GM19023 (cell line): ENCODE measurements around the gene PDPK1.
"Not testable (repeated sequence)": the region's sequence is repeated elsewhere in the genome, so short reads cannot be mapped to it uniquely, and the experiment has no call there.

Experiments
- ATAC-seq: cut with Tn5 transposase; IDR thresholded peaks from one replicate; pipeline ENCODE4 v1.9.1; 2021; ENCODE audit warnings: mild to moderate bottlenecking, moderate library complexity; ENCODE audit not compliant: unreplicated experiment

PDPK1 gene

DNA sequence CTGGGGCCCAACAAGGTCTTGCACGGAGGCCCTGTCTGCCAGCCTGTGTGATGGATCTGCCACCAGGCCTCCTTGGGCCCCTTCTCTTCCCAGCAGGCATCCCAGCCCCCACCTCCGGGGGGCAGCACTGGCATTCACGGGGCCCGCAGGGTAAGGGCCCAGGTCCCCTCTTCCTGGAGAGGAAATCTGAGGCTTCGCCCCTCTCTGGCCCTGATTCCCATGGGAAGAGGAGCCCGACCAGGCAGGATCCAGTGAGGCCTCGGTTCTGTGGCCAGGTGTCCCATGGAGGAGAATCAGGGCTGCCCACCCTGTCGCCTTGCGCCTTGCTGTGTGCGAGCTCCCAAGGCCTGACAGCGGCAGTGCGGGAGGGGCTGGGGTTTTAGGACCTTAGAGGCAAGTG, 48.4 kb downstream of the PDPK1 start:
- ATAC-seq, result no peak

DNA sequence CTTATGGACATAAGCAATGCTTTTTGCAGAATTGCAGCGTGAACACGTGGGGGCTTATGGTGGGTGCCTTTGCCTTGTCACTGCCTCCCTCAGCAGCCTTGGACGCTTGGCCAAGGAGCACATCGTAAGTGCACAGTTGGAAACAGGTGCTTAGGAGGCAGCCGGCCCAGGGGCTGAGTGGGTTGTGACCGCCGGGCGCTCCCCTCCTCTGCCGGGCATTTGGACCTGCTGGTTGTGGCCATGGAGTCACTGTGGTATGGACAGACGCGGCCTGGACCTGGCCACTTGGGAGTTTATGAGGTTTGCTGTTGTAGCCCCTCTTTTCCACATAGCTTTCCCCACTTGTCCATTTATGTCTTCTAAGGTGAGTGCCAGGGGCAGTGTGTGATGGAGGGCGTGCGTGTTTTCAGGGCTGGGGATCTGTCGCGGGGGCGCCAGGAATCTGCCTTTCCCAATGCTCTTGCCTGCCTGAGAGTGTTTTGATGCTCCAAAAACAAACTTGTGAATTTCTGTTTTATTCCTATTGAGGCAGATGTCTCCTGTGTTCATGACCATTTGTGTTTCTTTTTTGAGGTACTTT, 49.2 kb downstream of the PDPK1 start:
- ATAC-seq, result no peak

DNA sequence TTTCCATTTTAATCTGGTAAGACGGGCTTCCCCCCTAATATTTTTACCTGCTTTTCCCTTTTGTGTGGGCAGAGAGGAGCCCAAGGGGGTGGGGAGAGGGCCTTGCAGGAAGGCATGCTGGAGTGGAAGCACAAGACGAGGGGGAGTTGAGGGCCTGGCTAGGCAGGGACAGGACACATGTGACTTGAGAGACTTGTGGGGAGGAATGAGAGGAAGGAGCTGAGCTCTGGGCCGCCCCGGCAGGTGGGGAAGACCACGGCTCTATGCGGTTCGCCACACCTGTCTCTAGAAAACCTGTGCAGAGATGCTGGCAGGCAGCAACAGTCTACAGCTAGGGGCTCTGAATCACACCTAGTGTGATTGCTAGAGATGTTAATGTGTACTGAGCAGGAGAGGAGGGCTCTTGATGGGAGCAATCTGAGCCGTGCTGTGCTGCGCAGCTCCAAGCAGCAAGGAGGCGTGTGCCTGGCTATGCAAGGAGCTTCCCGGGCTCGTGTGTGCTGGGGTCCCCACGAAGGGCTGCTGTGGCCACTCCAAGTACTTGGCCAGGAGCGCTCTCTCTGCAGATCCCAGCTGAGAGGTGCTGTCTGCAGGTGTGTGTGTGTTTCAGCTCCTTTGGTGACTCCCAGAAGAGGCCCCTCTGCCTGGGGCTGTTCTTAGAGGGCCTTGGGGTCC, 50.2 kb downstream of the PDPK1 start:
- no peak for ATAC-seq

DNA sequence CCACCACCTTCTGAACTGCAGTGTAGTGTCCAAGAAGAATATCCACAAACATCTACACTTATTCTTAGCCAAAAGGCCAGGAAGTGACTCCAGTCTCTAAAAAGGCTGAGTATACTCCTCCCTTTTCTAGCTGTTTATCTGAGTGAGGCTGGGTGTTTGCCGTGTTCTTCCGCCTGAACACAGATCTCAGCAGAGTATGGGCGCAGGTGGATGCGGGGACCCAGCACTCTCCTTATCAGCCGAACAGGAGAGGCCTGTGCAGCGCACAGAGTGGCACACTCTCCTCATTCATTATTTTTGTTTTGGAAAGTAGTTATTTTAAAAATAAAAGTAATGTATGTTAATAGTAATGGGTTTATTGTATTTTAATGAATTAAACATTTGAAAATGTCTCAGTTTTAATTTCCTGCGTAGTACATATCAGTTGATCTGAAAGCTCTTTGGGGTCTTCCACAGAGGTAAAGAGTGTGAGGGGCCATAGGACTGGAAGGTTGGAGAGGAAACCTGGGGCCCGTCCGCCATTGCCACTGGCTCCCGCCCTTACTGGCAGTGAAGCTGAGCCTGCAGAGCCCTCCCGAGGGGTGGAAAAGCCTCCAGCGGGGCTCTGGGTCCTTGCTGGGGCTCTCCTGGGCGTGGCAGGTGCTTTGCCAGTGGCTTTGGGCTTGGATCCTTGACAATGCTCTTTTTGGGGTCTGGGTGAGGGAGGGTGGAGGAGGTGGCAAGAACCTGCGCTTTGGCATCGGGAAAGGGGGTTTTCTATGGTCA, 53.8 kb downstream of the PDPK1 start:
- ATAC-seq, result no peak

DNA sequence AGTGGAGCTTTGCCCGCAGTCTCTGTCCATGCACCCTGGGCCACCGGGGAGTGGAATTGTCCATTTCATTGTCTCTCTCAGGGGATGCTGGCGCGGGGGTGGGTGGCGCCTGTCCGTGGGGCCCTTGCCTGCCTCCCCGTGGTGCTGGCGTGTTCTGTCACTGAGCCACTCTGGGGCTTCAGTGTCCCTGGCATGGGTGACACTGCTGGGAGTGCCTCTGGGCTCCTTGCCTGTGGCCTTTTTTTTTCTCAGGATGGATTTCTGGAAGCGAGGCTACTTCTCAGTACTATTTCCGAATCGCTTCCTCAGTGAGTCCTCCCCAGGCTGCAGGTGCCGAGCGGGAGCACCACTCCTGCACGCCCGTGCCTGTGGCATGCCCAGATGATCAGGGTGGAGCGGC, 55.0 kb downstream of the PDPK1 start:
- no peak for ATAC-seq

DNA sequence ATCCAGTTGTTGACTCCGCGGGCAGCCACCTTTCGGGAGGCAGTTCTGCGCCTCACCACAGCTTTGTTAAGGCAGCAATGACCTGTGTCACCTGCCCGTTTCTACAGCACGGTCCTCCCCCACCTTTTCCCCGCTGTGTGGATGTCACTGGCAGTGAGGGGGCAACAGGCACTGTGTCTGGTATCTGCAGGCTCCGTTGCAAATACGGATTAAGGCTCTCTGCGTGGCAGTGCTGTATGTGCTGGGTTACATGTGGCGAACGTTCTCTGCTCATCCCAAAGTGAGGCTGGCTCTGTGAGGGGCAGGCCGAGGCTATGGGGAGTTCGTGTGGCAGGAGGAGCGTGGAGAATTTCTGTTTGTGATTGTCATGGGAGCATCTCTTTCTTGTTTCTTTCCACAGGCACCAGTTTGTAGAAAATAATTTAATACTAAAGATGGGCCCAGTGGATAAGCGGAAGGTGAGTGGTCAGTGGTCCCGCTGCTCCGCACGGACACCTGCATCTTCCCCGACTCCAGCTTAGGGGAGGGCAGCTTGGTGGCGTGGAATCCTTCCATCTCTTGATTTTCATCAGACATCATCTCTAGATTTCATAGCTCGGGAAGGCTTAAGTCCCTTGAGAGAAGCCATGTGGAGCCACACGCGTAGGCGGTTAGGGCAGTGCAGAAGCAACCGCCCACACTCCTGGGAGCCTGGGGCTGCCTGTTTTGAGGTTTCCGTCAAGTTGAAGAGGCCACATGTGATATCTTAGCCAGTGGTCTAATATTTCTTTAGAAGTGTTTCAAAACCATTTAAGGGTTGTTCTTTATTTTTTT, 57.8 kb downstream of the PDPK1 start:
- no peak for ATAC-seq

DNA sequence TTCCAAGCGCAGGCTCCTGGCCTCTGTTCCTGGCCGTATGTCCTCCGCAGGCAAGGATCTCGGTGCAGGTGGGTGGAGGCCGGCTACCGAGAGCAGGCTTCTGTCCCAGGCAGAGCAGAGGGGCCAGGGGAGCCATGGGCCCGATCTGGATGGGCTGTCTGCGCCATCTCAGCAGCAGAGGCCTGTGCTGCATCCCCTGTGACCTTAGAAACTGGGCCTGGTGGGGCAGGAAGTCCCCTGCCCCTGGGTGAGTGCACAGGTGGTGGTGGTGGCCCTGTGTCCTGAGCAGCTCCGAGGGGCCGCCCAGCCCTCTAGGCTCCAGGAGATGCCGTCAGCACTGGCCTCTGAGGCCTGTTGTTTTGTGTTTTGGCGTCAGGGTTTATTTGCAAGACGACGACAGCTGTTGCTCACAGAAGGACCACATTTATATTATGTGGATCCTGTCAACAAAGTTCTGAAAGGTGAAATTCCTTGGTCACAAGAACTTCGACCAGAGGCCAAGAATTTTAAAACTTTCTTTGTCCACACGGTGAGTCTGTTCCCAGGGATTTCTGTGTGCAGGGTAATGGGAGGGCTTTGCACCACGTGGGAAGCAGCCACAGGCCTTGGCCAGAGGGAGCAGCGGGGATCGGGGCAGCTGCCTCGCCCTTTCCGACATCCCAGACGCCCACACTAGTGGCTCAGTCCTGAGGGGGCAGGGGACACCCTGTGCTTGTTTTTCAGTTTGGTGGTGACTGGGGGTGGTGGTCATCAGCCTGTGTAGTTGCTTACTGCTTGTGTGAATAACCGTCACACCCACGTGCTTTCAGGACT, 59.1 kb downstream of the PDPK1 start:
- ATAC-seq, result no peak

DNA sequence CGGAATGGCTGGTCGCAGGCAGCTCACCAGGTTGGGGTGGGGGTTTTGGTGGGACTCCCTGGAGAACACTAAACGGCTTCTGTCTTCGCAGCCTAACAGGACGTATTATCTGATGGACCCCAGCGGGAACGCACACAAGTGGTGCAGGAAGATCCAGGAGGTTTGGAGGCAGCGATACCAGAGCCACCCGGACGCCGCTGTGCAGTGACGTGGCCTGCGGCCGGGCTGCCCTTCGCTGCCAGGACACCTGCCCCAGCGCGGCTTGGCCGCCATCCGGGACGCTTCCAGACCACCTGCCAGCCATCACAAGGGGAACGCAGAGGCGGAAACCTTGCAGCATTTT, 59.7 kb downstream of the PDPK1 start:
- no peak for ATAC-seq

DNA sequence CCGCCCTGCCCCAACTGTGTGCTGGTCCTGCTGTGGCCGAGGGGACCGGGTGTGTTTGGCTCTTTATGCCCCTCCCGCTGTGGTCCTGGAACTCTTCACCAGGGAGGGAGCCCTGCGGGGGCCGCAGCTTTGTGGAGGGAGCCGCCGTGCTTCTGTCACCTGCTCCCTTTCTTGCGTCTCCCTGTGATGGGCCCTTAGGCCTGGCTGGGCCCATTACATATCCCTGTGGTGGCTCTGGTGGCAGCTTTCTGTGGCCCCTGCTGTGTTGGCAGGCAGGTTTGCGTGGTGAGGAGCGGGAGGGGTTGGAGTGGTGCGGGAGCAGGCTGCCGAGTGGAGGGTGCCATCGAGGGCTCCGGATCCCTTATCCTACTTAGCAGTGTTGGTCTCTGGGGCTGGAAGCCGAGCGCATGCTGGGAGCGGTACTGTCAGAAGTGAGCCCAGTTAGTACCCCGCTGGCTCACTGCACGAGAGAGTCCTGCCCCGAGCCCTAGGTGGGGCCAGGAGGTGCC, 60.4 kb downstream of the PDPK1 start:
- no peak for ATAC-seq

DNA sequence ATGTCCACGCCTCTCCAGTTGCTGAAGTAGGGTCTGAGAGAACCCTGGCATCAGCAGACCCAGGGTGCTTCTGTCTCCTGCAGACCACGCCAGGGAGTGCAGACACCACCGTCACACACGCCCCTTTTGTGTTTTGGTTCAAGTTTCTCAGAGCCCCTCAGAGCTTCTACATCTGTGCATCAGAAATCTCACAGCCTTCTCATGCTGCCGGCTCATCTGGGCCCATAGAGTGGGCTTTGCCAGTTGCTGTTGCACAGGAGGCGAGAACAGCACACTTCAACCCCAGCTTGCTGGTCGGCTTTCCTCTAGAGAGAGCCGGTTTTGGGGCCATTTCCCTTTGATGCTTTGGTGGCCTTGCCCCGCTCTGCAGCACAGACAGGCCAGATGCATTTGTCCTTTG, 60.9 kb downstream of the PDPK1 start:
- ATAC-seq, result no peak

DNA sequence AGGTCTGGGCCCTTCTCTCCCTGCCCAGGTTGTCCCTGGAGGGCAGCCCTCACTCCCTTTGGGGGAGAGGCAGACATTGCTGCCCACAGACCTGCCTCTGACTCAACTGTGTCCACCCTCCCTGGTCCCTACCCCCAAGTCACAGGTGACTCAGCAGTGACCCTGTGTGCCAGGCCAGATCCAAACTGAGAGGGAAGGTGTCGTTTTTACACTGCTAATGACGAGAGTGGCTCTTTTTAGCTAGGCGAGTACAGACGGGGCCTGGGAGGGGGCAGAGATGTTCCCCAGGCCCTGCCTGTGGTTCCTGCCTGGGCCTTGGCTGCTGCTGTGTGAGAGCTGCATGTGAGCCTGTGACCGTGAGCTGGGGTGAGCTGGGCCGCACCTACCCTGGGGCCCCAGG, 61.3 kb downstream of the PDPK1 start:
- not testable (repeated sequence) for ATAC-seq

DNA sequence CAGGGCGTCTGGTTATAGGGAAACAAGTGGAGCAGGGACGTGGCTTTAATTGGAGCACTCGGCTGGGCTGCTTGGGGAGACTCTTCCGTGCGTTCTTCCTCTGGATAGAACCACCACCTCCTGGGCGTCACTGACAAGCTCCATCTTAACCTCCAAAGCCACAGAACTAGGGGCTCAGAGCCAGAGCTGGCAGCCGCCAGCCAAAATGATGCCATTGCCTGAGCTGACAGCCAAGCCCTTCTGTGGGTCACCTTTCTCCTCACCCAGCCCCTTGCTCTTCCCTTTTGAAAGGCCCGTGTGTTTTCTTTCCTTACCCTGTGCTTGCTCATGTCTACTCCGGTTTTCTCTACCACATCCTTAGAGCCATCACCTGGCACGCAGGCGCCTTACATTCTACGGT, 62.0 kb downstream of the PDPK1 start:
- not testable (repeated sequence) for ATAC-seq

DNA sequence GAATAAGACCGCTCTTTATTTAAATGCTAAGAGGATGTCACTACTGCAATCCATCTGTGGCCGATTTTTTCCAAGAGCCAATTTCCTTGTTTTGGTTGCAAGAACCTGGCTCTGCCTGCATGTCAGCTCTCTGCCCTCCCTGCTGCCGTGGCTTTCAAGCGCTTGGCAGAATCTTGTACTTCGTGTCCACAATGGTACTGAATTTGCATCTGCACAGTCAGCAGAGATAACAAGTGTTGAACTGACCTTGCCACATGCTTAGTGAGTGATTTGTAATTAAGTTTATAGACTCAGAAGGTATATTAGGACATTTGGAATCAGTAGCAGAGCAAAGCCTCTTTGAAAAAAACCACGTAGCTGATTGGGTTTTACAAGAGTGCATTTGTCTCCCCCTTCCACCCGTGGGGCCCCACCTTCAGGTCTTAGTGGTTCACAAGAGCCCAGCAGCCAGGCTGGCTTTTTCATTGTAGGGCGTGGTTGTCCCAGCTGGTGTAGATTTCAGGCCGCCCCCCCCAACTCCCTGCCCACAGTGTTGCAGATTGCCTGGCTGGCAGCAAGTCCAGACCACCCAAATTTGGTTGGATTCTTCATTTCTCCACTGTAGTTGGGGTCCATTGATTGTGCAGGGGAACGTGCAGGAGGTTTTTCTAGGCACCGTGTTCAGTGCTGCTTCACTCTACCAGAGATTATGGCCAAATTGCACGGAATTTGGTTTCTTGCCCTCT, 63.6 kb downstream of the PDPK1 start:
- not testable (repeated sequence) for ATAC-seq

DNA sequence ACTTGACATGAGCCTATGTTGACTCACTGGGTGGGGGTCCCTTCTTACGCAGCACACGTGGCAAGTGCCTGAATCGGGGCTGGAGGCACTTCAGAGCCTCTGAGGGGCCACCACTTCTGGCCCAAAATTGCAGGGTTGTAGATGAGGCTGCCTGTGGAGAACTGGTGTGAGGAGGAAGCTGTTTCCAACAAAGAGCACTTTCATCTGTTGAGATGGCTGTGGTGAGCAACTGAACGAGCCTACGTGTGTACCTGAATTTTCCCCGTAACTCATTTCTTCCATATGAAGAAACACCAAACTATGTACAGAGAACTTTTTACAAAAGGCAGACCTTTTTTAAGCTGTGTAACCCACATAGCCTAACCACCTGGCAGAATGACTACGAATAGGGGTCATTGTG, 64.4 kb downstream of the PDPK1 start:
- ATAC-seq, result not testable (repeated sequence)

DNA sequence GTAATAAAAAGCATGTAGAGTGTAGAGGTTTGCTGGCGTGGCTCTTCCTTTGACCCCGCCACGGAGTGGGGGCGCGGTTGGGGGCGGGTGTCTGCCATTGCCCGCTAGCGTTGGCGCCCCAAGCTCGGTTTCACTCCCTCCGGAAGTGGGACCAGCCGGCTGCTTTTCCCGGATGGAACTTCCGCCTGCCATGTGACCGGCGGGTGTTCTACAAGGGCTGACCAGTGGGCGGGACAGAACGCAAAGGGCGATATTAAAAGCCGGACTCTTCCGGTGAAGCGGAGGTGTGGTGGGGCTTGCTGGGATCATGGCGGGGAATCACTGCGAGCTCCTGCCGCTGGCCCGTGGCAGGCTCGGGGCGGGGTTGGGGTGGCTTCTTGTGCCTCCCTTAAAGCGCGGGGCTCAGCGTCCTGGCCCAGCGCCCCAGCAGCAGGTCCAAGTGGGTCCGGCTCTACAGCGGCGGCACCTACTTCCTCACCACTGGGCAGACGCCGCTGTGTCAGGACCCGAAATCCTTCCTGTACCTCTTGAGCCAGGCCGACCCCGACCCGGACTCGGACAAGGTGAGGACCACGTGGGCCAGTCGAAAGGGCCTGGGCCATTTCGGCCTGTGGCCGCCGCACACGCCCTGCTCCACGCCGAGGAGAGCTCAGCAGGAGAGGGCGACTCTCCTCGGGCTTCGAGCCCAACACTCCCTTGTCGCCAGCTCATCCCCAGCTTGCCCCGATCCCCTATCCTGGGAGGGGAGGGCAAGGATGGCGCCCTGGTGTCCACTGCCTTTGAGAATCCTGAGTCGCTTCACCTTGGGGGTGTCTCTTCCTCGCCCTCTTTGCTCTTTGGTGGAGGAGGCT, 65.6 kb downstream of the PDPK1 start:
- ATAC-seq, result peak; percentile 66

DNA sequence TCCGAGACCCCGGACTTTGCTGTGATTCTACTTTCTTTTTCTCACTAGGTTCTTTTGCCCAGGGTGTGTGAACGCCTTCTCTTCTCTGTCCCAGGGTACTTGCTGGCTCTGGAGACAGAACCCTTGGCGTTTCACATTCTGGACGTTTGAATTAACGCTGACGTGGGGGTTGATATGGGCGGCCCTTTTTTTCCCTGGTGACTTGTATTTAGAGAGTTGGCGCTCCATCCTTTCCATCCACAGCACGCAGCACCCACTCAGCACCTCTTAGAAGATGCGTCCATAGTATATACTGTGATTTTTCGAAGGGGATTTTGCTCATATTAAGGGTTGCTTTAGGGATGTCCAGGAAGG, 66.2 kb downstream of the PDPK1 start:
- not testable (repeated sequence) for ATAC-seq

DNA sequence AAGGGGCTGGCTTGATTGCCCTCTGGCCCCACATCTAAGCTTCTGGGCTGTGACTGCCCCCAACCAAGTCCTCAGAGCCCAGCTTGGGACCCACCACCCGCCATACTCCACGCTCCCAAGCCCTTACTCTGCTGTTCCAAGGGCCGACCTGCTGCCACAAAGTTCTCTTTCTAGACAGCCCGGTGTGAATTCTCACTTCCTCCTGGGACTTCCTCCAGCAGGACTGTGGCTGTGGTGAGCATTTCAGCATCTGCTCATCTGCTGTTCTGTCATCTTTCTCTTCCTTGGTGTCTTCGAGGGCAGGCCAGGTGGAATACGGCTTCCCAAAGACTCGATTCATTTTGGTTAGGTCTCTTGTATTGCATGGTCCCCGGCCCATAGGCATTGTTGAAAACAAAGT, 69.0 kb downstream of the PDPK1 start:
- not testable (repeated sequence) for ATAC-seq

DNA sequence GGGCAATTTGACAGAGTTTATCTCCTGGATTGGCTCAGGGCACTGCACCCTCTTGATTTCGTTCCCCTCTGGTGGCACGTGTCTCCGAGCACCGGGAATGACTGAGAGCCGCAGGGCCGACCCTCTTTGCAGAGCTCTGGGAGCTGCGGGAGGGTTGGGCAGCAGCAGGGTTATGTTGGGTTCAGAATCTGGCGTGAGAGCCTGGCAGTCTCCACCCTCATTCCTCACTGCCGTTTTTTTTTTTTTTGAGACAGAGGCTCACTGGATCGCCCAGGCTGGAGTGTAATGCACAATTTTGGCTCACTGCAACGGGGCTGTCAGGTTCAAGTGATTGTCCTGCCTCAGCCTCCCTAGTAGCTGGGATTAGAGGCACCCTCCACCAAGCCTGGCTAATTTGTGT, 71.5 kb downstream of the PDPK1 start:
- ATAC-seq, result not testable (repeated sequence)
